OCI-M1 (cell line): ENCODE measurements around the gene LCN6.
"Not testable (repeated sequence)": the region's sequence is repeated elsewhere in the genome, so short reads cannot be mapped to it uniquely, and the experiment has no call there.

ENCODE experiments used
- DNase-seq: peaks from one replicate; lab custom pipeline; 2025; lab: John Stamatoyannopoulos, UW

The LCN6 gene

GRCh38 chr9:136709454-136710109, 38.7 kb downstream of the LCN6 start:
- DNase-seq = no peak

DNA sequence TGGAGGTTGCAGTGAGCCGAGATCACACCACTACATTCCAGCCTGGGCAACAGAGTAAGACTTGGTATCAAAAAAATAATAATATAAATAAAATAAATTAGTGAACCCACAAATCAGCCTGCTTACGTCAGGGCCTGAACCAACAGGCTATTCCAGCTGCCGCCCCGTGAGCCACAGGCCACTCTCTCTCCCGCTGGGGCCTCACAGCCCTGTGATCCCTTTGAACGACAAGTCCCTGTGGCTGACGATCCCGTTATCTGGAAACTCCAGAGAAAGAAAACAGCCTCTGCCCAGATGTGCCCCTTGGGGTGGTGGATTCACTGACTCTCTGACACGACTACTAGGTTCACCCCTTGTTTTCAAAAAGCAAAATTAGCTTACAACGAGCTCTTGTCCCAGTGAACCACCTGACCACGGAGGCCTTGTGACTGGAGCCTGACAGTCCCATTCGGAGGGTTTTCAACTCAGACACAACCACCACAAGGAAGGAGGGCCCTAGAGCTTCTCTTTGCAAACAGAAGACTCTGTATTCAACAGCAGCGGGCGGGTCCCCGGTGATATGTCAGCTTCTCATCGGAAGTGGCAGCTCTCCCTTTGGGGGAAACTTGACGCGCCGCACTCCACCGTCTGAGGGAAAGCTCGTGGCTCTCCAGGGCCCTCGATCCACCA, 40.3 kb downstream of the LCN6 start:
- no peak for DNase-seq

GRCh38 chr9:136707011-136707410, 41.3 kb downstream of the LCN6 start:
- no peak for DNase-seq

GRCh38 chr9:136705564-136705963, 42.8 kb downstream of the LCN6 start:
- DNase-seq = no peak

- DNase-seq = not testable (repeated sequence)
Measured at GRCh38 chr9:136704741-136705140, 43.6 kb downstream of the LCN6 start.

DNA sequence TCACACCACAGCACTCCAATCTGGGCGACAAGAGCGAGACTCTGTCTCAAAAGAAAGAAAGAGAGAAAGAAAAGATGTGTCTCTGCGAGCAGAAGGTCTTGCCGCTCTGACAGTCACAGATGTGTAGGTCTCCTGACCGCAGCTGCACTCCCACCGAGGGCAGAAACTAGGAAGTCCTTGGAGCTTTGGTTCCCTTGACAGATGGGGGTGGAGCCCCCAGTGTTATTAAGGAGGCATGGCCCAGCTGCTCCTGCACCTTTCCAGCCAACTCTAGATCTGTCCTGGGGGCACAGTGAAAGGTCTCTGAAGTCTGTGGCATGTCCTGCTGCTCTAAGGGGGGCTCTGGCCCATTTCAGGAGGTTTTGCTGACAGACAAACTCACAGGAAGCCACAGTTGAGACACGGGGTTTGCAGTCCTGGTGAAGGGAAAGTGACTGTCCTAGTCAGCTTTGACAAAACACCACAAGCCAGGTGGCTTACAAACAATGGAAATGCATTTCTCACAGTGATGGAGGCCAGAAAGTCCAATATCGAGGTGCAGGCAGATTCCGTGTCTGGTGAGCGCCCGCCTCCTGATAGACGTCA, 45.0 kb downstream of the LCN6 start:
- DNase-seq = peak; percentile 10

DNA sequence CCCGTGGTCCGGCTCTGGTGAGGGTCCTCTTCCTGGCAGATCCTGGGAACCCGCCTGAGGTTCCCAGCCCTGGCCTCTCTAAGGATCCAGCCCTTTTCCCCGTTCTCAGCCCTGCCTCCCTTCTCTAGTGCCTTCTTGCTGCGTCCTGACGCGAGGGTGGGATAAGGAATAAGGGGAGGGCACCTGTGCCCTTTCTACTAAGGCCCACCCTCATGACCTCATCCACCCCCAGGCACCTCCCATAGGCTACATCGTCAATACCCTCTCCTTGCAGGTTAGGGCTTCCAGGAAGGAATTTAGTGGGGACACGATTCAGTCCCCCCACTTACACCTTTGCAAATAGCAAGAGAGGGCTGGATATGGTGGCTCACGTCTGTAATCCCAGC, 46.7 kb downstream of the LCN6 start:
- DNase-seq = no peak

- peak; percentile 45 for DNase-seq
Measured at GRCh38 chr9:136700959-136701667, 47.2 kb downstream of the LCN6 start.

DNA sequence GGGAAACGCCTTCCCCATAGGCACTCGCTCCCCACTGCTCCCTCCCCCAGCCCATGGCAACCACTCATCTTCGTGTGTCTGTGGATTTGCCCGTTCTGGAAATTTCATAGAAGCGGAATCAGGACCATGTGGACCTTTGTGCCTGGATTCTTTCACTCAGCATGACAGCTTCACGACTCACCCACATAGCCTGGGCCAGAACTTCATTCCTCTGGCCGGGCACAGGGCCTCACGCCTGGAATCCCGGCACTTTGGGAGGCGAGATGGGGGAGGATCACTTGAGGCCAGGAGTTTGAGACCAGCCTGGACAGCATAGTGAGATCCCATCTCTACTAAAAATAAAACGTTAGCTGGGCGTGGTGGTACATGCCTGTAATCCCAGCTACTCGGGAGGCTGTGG, 48.0 kb downstream of the LCN6 start:
- no peak for DNase-seq

- DNase-seq = no peak
Measured at GRCh38 chr9:136698635-136699246, 49.6 kb downstream of the LCN6 start.

DNA sequence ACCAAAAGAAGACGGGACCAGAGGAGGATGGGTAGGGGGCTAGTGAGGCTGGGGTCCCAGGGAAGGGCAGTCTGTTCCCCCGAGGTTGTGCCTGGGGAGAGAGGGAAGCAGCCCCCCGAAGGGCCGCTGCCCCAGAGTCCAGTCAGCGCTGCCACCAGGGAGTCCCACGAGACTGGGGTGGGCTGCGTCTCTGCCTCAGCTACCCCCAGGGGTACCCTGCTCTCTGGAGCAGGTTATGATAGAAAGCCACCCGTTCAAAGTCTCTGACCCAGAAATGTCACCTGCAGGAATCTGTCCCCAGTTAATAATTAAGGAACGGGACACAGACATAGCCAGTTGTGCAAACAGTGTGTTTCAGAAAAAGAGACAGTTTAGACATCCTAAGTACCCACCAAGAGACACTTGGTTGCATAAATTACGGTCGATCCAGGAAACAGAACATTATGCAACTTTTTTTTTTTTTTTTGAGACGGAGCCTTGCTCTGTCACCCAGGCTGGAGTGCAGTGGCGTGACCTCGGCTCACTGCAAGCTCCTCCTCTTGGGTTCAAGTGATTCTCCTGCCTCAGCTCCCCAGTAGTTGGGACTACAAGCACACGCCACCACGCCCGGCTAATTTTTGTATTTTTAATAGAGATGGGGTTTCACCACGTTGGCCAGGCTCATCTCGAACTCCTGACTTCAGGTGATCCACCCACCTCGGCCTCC, 50.4 kb downstream of the LCN6 start:
- peak; percentile 33 for DNase-seq

- no peak for DNase-seq
Measured at GRCh38 chr9:136697146-136697820, 51.0 kb downstream of the LCN6 start.

DNA sequence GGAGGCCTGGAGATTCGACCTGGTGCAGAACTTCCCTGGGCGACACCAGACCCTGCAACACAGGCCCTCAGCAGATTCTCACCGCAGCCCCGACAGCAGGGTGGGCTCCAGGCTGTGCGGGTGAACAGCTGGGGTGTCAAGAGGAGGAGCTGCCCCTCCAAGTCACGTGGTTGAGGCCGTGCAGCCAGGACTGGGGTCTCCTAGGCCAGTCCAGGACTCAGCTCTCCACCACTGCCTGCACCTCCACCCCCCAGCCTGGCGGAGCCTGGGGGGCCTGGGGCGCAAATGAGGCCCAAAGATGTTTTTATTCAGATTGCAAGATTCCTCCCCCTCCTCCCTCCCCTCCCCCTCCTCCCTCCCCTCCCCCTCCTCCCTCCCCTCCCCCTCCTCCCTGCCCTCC, 51.8 kb downstream of the LCN6 start:
- DNase-seq = no peak

GRCh38 chr9:136695955-136696354, 52.4 kb downstream of the LCN6 start:
- DNase-seq = no peak

- DNase-seq = no peak
Measured at GRCh38 chr9:136695435-136695895, 52.9 kb downstream of the LCN6 start.

DNA sequence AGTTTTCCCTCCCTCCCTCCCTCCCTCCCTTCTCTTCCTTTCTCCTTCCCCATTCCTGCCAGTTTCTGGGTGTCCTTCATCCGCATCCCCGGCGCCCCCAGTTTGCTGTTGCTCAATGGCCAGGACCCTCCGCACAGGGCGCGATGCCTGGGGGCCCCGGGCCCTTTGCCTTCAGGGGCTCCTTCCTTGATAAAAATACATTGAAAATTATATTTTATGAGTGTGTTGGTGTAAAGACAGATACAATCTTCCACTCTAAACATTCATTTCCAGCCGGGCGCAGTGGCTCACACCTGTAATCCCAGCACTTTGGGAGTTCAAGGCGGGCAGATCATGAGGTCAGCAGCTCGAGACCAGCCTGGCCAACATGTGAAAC, 53.5 kb downstream of the LCN6 start:
- DNase-seq = no peak

- peak; percentile 69 for DNase-seq
Measured at GRCh38 chr9:136694163-136694871, 54.0 kb downstream of the LCN6 start.
